ENCODE measurements around the gene MRPL37. TPM values are rescaled to one million over a fixed set of nuclear protein-coding genes. Genes with fewer than 3 reads are reported as not detected.

Gene MRPL37
- total RNA-seq, 2 donors from 2014 or later = 40.9 to 41.9 TPM

- intact Hi-C loops (cut with DNase I) = loop anchor here in 1 of 2 donors (10.0 kb wide), 1 partner anchor 1839 kb away; no protein-coding TSS in a partner anchor
Measured at GRCh38 chr1:54253480-54253879, 53.5 kb downstream of the MRPL37 start.

DNA sequence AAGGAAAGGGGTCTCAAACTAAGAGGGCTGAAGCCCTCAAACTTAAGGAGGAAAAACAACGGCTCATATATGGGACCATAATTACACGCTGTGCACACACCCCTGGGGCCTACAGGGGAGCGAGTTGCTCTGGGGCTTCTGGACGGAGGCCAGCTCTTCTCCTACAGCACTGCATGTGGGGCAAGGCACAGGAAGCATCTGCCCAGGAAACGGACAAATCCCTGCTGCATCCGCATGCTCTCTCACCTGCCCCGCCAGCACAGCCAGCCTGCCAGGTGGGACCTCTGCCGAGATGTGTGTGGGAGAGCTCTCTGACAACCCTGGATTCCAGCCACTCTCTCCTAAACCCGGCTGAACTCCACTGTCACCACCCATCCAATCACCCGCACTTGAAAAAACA is 54.1 kb downstream of the MRPL37 start:
- no peak for DNase-seq (ENCODE audit: low spot score)
- intact Hi-C loops (cut with DNase I) = loop anchor here in 1 of 2 donors (10.0 kb wide), 1 partner anchor 1839 kb away; no protein-coding TSS in a partner anchor

More at GRCh38 chr1:54253480-54253879, 53.5 kb downstream of the MRPL37 start:
- DNase-seq (ENCODE audit: low spot score) = no peak

- intact Hi-C loops (cut with DNase I) = loop anchor here in 1 of 2 donors (10.0 kb wide), 1 partner anchor 1840 kb away; no protein-coding TSS in a partner anchor
- DNase-seq (ENCODE audit: low spot score) = no peak
Measured at GRCh38 chr1:54255026-54255702, 55.2 kb downstream of the MRPL37 start.

DNA sequence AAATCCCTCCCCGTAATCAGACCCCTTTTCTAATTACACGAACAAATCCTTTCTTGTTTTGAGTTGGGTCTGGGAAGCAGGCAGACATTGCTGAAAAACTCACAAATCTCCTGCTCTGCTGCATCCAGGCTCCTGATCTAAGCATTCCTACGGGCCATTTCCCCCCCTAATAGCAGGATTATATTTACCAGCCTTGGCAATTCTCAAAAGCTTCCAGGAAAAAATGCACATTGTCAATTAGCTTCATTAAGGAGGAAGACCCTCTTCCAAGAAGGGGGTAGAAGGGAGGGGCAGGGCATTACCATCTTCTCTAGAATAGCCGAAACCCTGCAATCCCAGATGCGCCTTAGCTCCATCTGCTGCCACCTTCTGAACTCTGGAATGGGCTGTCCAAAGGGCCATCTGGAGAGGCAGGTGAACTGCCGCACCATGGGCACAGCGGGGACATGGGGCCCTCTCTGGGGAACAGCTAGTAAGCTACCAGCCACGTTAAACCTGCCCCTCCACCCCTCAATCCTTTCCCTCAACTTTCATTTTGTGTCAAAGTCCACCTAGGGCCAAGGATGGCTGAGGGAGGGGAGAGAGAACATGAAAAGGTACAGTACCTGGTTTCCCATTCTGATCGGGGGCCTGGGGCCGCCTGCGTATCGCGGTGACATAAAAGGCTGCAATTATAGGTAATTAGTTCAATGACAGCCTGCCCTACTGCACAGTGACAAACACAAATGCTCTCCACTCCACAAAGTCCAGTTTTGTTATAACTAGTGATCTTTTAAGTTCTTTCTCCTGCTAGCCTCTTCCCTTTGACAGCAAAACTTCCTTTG is 56.8 kb downstream of the MRPL37 start:
- no peak for DNase-seq (ENCODE audit: low spot score)
- intact Hi-C loops (cut with DNase I) = loop anchor here in 1 of 2 donors (10.0 kb wide), 1 partner anchor 1842 kb away; no protein-coding TSS in a partner anchor

DNA sequence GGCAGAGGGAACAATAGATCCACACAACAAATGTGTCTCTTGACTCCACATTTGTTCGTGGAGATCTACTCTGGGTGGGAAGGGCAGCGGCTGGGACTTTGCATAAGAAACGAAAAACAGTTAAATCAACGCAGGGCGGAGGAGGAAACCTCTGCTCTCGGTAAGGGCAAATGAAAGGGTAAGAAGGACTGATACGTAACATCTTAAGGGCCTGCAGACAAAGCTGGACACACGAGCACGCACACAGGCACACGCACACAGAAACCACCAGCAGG is 57.3 kb downstream of the MRPL37 start:
- DNase-seq (ENCODE audit: low spot score) = no peak
- intact Hi-C loops (cut with DNase I) = loop anchor here in 1 of 2 donors (10.0 kb wide), 1 partner anchor 1842 kb away; no protein-coding TSS in a partner anchor

DNA sequence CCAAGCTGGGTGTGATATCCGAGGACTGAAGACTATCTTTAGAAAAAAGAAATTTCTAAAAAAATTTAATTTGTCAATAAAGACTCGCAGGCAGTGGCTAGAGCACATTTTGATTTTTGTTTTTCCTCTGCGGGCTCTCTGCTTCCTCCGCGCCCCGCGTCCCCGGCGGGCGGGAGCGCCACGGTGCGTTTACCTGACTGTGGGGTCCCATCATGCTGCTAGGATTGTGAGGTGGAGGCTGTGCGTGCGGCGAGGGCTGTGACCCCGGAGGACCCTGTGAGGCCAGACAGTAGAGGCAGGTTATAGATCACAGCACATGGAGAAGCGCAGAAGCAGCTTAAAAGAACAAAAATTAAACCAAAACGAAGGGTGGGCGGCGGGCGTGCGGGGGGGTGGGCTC is 57.9 kb downstream of the MRPL37 start:
- no peak for DNase-seq (ENCODE audit: low spot score)
- intact Hi-C loops (cut with DNase I) = loop anchor here in 1 of 2 donors (10.0 kb wide), 1 partner anchor 1843 kb away; no protein-coding TSS in a partner anchor

- DNase-seq (ENCODE audit: low spot score) = no peak
- intact Hi-C loops (cut with DNase I) = loop anchor here in 1 of 2 donors (10.0 kb wide), 1 partner anchor 1845 kb away; no protein-coding TSS in a partner anchor
Measured at GRCh38 chr1:54259546-54260140, 59.7 kb downstream of the MRPL37 start.

- DNase-seq (ENCODE audit: low spot score) = no peak
- intact Hi-C loops (cut with DNase I) = no loop called here
Measured at GRCh38 chr1:54260810-54261209, 60.8 kb downstream of the MRPL37 start.

GRCh38 chr1:54262244-54262643 is 62.3 kb downstream of the MRPL37 start:
- intact Hi-C loops (cut with DNase I) = no loop called here
- no peak for DNase-seq (ENCODE audit: low spot score)

- intact Hi-C loops (cut with DNase I) = no loop called here
Measured at GRCh38 chr1:54263601-54264226, 63.7 kb downstream of the MRPL37 start.

DNA sequence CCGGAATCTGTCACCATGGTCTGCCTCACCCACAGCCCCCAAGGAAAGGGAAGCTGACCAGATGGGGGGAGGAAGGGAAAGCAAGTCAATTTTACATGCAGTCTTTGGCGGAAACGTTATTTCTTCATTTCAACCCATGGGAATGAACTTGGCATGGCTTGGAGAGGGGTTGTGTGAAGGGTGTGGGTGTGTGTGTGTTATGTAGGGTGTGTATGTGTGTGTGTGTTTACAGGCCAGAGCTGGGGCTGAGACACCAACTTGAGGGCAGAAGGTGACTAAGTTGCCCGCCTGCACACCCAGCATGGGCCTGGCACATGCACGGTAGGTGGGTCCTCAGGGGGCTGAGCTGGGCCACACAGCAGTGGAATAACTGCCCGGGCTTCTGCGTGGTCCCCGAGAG is 65.2 kb downstream of the MRPL37 start:
- DNase-seq (ENCODE audit: low spot score) = no peak
- intact Hi-C loops (cut with DNase I) = no loop called here

More at GRCh38 chr1:54263601-54264226, 63.7 kb downstream of the MRPL37 start:
- no peak for DNase-seq (ENCODE audit: low spot score)

DNA sequence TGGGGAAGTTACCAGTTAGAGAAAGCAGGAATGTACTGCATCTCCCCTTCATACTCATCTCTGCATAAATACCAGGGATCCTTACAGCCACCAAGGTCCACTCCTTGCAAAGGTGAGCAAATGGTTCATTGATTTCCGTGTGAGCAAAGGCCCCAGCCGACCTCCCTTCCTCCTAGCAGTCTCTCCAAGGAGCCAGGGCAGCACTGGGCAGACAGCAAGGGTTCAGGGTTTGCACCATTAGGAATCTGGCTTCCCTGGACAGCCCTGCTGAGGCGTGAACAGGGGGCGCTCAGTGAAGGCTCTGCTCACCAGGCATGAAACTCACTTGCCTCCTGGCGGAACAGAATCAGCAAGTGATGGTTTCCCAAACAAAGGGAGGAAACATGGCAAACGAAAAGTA is 65.7 kb downstream of the MRPL37 start:
- intact Hi-C loops (cut with DNase I) = no loop called here
- no peak for DNase-seq (ENCODE audit: low spot score)

GRCh38 chr1:54266195-54266594 is 66.2 kb downstream of the MRPL37 start:
- no peak for DNase-seq (ENCODE audit: low spot score)
- intact Hi-C loops (cut with DNase I) = no loop called here

DNA sequence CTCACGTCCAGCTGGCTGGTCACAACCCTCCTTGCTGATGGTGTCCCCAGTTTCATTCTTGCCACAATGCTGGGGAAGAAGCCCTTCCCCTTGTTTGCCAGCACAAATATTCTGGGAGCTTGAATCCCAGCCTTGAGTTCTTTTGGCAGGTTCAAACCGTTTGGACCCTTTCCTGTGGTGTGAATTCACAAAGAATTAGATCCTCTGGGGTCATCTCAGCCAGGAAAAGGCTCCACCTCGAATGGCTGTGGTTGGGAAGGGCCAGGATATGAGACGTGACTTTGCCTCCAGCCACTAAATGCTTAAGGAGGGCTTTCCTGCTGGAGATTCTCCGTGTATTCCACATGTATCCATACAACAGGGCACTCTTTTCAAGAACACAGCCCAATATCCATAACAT is 66.9 kb downstream of the MRPL37 start:
- intact Hi-C loops (cut with DNase I) = no loop called here
- DNase-seq (ENCODE audit: low spot score) = no peak

Other genes with a start within 250 kb of the MRPL37 start
- not detected for gene LDLRAD1, start 182.0 kb upstream of the MRPL37 start, total RNA-seq
- 100 to 1,000 TPM; 248 to 383 TPM for gene TMEM59, start 147.0 kb upstream of the MRPL37 start, total RNA-seq
- gene TCEANC2, start 146.6 kb upstream of the MRPL37 start, total RNA-seq = 1 to 10 TPM; 4.4 to 5.7 TPM
- under 1 TPM; 0.51 to 0.86 TPM for gene CDCP2, start 47.2 kb upstream of the MRPL37 start, total RNA-seq
- 1 to 10 TPM; 5.0 to 6.7 TPM for gene CYB5RL, start 137 bp upstream of the MRPL37 start, total RNA-seq
- gene SSBP3, start 206.2 kb downstream of the MRPL37 start, total RNA-seq = 10 to 100 TPM; 41.8 to 56.1 TPM

Measured in posterior vena cava (tissue), 2 donors.